ENCODE results near the gene TXNRD1.

- TF ChIP-seq POLR2A (IDR thresholded peaks at IDR 0.05; ENCODE audit: low read length) (no peak), GATA1 (IDR thresholded peaks at IDR 0.05; ENCODE audit: low read depth, low read length) (no peak)
Observed at GRCh38 chr12:104295954-104296353, 80.4 kb downstream of the TXNRD1 start.

All from erythroblast (primary cell).